IMR-90 (cell line): ENCODE measurements around the gene SPATA3. TPM values are rescaled to one million over a fixed set of nuclear protein-coding genes. Genes with fewer than 3 reads are reported as not detected.

ENCODE experiments used
- ATAC-seq: fragments of 200-7000 bp; cut with Tn5 transposase; 2 replicates; pipeline ENCODE4 v1.9.1; 2020; ENCODE audit warnings: low read depth, mild to moderate bottlenecking, moderate library complexity
- BruUV-seq: library from RNA; stranded (reverse); fragments of 400-500 nt; replicated peaks from 2 replicates; lab custom pipeline; 2021; lab: Mats Ljungman, UMichigan
- CTCF ChIA-PET: fragments of 300-600 bp; formaldehyde crosslinking; extraction: SDS; loops from one replicate; lab custom pipeline; 2021; ENCODE audit warnings: antibody characterized with exemption; lab: Yijun Ruan, JAX
- POLR2A ChIA-PET: fragments of 300-600 bp; sonication (Branson Sonifier 250); formaldehyde crosslinking; loops from one replicate; lab custom pipeline; 2022; ENCODE audit warnings: antibody characterized with exemption; ENCODE audit not compliant: unreplicated experiment; lab: Charles Lee
- DNase-seq: peaks from one replicate; pipeline ENCODE4 v3.0.0; 2013
- H2AFZ ChIP-seq: replicated peaks from 2 replicates; pipeline ENCODE3; 2013; ENCODE audit warnings: low read length, mild to moderate bottlenecking; ENCODE audit not compliant: poor library complexity
- H2AK5ac ChIP-seq: 2 replicates; pipeline ENCODE4 v1.6.1; 2013; ENCODE audit warnings: low read depth, low read length, inconsistent platforms
- H2AK9ac ChIP-seq: replicated peaks from 2 replicates; pipeline ENCODE3; 2013; ENCODE audit warnings: mild to moderate bottlenecking, low read depth, low read length, moderate library complexity; ENCODE audit not compliant: poor library complexity
- H2BK120ac ChIP-seq: 2 replicates; pipeline ENCODE4 v1.6.1; 2013; ENCODE audit warnings: low read depth, low read length, inconsistent platforms
- H2BK15ac ChIP-seq: 3 replicates; pipeline ENCODE4 v1.6.1; 2013; ENCODE audit warnings: low read depth, low read length, inconsistent platforms
- H2BK20ac ChIP-seq: 2 replicates; pipeline ENCODE4 v1.6.1; 2013; ENCODE audit warnings: low read depth, mild to moderate bottlenecking, inconsistent platforms, low read length, moderate library complexity
- H2BK5ac ChIP-seq: 2 replicates; pipeline ENCODE4 v1.6.1; 2013; ENCODE audit warnings: mild to moderate bottlenecking, low read depth, low read length, inconsistent platforms; ENCODE audit not compliant: poor library complexity, severe bottlenecking
- H3K14ac ChIP-seq: replicated peaks from 2 replicates; pipeline ENCODE4 v1.6.1; 2013; ENCODE audit warnings: low read depth, low read length, inconsistent platforms
- H3K18ac ChIP-seq: 2 replicates; pipeline ENCODE4 v1.6.1; 2013; ENCODE audit warnings: low read depth, low read length, control low read depth
- H3K23ac ChIP-seq: 2 replicates; pipeline ENCODE4 v1.6.1; 2013; ENCODE audit warnings: low read depth, low read length, inconsistent platforms
- H3K27ac ChIP-seq: 2 replicates; pipeline ENCODE4 v1.5.1; 2013; ENCODE audit warnings: mild to moderate bottlenecking, control low read depth, low read length; ENCODE audit not compliant: insufficient read depth
- H3K27me3 ChIP-seq: 2 replicates; pipeline ENCODE4 v1.6.1; 2013; ENCODE audit warnings: low read length; ENCODE audit not compliant: control insufficient read depth, insufficient read depth
- H3K36me3 ChIP-seq: 2 replicates; pipeline ENCODE4 v1.6.1; 2013; ENCODE audit warnings: low read length, mixed read lengths; ENCODE audit not compliant: control insufficient read depth, insufficient read depth
- H3K4ac ChIP-seq: 2 replicates; pipeline ENCODE4 v1.6.1; 2013; ENCODE audit warnings: low read depth, low read length, inconsistent platforms
- H3K4me1 ChIP-seq: 2 replicates; pipeline ENCODE4 v1.6.1; 2013; ENCODE audit warnings: low read length, mixed read lengths; ENCODE audit not compliant: control insufficient read depth, insufficient read depth
- H3K4me2 ChIP-seq: 2 replicates; pipeline ENCODE4 v1.6.1; 2013; ENCODE audit warnings: low read depth, mild to moderate bottlenecking, control low read depth, low read length, moderate library complexity
- H3K4me3 ChIP-seq: 2 replicates; pipeline ENCODE4 v1.5.1; 2013; ENCODE audit warnings: low read depth, mild to moderate bottlenecking, control low read depth, low read length, moderate library complexity; ENCODE audit not compliant: insufficient read depth
- H3K56ac ChIP-seq: 2 replicates; pipeline ENCODE4 v1.6.1; 2013; ENCODE audit warnings: low read length, inconsistent platforms; ENCODE audit not compliant: insufficient read depth; ENCODE audit errors: extremely low read depth
- H3K79me1 ChIP-seq, 2 experiments: 2 replicates each; pipeline ENCODE4 v1.6.1; 2013; ENCODE audit warnings: low read length in 2 of 2, inconsistent platforms in 1 of 2, low read depth in 1 of 2
- H3K9ac ChIP-seq: 2 replicates; pipeline ENCODE4 v1.6.1; 2013; ENCODE audit warnings: low read depth, low read length, control low read depth
- H3K9me1 ChIP-seq: 2 replicates; pipeline ENCODE4 v1.6.1; 2013; ENCODE audit warnings: low read length, inconsistent platforms; ENCODE audit not compliant: insufficient read depth
- H3K9me3 ChIP-seq: 2 replicates; pipeline ENCODE4 v1.6.1; 2013; ENCODE audit warnings: low read length; ENCODE audit not compliant: control insufficient read depth, insufficient read depth
- H4K20me1 ChIP-seq: 2 replicates; pipeline ENCODE4 v1.6.1; 2013; ENCODE audit warnings: low read length, inconsistent platforms; ENCODE audit not compliant: insufficient read depth
- H4K5ac ChIP-seq: 2 replicates; pipeline ENCODE4 v1.6.1; 2013; ENCODE audit warnings: mild to moderate bottlenecking, low read depth, low read length, control low read depth
- H4K8ac ChIP-seq, 2 experiments: 2 replicates each; pipeline ENCODE4 v1.6.1; 2013; ENCODE audit warnings: low read depth in 2 of 2, low read length in 2 of 2, control low read depth in 1 of 2, inconsistent platforms in 1 of 2
- H4K91ac ChIP-seq: 2 replicates; pipeline ENCODE4 v1.6.1; 2013; ENCODE audit warnings: low read depth, low read length, inconsistent platforms; ENCODE audit not compliant: insufficient read depth
- MXI1 ChIP-seq: IDR thresholded peaks from 2 replicates; pipeline ENCODE4 v1.6.1; 2012; ENCODE audit warnings: low read depth, mild to moderate bottlenecking, low read length, moderate library complexity, borderline replicate concordance
- NFE2L2 ChIP-seq: fragments of 150-350 bp; IDR thresholded peaks from 2 replicates; pipeline ENCODE4 v1.6.1; 2016; ENCODE audit warnings: low read depth, mild to moderate bottlenecking, low read length
- SMC3 ChIP-seq: fragments of 150-350 bp; IDR thresholded peaks from 2 replicates; pipeline ENCODE4 v1.6.1; 2016; ENCODE audit warnings: low read depth, mild to moderate bottlenecking, antibody characterized with exemption, low read length, moderate library complexity
- WGBS, 2 experiments: methylation state at CpG; one replicate each; pipeline versions ENCODE4 v1.1.5 to v1.1.7; 2013; ENCODE audit warnings: missing lambda C conversion rate in 2 of 2; ENCODE audit not compliant: insufficient read length in 1 of 2; ENCODE audit errors: extremely low coverage in 2 of 2; 5-methylcytosine and 5-hydroxymethylcytosine counted together
- dilution Hi-C: fragments of 300-500 bp; cut with HindIII; formaldehyde crosslinking; loops from one replicate; pipeline ENCODE4 v1.14.3; 2018; ENCODE audit warnings: low sequenced_read_pairs; ENCODE audit not compliant: unreplicated experiment
- in situ Hi-C: fragments of 300-500 bp; cut with MboI; formaldehyde crosslinking; loops from 3 replicates; pipeline ENCODE4 v1.14.3; 2019; ENCODE audit warnings: low sequenced_read_pairs, inconsistent platforms, mixed read lengths
- intact Hi-C: fragments of 100-400 bp; cut with micrococcal nuclease; formaldehyde crosslinking; loops from 2 replicates; pipeline ENCODE4 v1.10.0; 2022
- polyA plus RNA-seq, 3 experiments: library from polyadenylated mRNA; depleted of rRNA; stranded (reverse); fragments of >200 nt; gene quantifications; 2 replicates each; pipeline ENCODE4 v1.2.3, GENCODE V29; 2012; ENCODE audit warnings: low replicate concordance in 1 of 3
- total RNA-seq: library from RNA; depleted of rRNA; stranded (reverse); fragments of >200 nt; gene quantifications from 2 replicates; pipeline ENCODE4 v1.2.3, GENCODE V29; 2012

SPATA3 gene
- total and polyA plus RNA-seq, 2 of the 4 experiments (the other 2 are of a cell fraction), result not detected

DNA sequence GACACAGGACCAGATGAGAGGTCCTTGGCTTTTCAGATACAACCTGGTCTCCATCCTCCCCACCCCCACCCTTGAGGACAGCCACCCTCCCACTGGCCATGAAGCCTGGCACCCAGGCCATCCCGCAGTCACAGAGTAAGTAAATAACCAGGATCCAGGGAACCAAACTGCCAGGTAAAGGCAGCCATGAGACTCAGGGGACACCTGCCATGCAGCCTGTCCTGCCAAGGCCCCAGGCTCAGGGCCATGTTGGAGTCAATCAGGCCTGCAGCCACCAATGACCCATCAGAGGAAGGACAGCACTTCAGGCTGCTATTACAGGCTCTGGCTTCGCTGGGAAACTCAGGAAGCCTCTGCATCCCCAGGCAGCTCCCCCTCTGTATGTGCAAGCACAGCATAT is 15.6 kb downstream of the SPATA3 start:
- POLR2A ChIA-PET, result no interaction called here

More for the DNA sequence above, 15.6 kb downstream of the SPATA3 start:
- no peak overlapping the region for H3K14ac ChIP-seq
- no peak overlapping the region for H3K27ac ChIP-seq
- 100% methylated on average over 1 of the region's 2 CpGs; no CpG with 5 or more reads in 1 of the 2 experiments for WGBS, 2 experiments
- no peak overlapping the region for H2BK15ac ChIP-seq
- no peak overlapping the region for H3K4me2 ChIP-seq
- H3K4ac ChIP-seq, result no peak overlapping the region
- in situ Hi-C loops (no loop called here), dilution Hi-C loops (no loop called here), intact Hi-C loops (loop anchor here (10.0 kb wide), 1 partner anchor 57 kb away; no protein-coding TSS in a partner anchor)
- no peaks in the 10 kb centered on the region for H3K9me1 ChIP-seq
- CTCF ChIA-PET, result no interaction called here
- H3K23ac ChIP-seq, result no peak overlapping the region
- H3K56ac ChIP-seq, result no peak overlapping the region
- H2BK120ac ChIP-seq, result no peak overlapping the region
- no peaks in the 10 kb centered on the region for H3K36me3 ChIP-seq
- H2AK9ac ChIP-seq, result no peak overlapping the region
- TF ChIP-seq MXI1 (no peak), SMC3 (no peak), NFE2L2 (no peak)
- H4K91ac ChIP-seq, result no peak overlapping the region
- no peak overlapping the region for H2AK5ac ChIP-seq
- H3K4me1 ChIP-seq, result no peaks in the 10 kb centered on the region
- H3K4me3 ChIP-seq, result no peak overlapping the region
- H3K9ac ChIP-seq, result no peak overlapping the region
- H3K79me1 ChIP-seq, result no peaks in the 10 kb centered on the region
- no TSS peak for BruUV-seq
- peaks cover 68% of the 10 kb centered on the region for H3K27me3 ChIP-seq
- no peak overlapping the region for H2BK5ac ChIP-seq
- no peak overlapping the region for H3K18ac ChIP-seq
- no peak overlapping the region for H4K8ac ChIP-seq
- no peak overlapping the region for H2BK20ac ChIP-seq
- no peaks in the 10 kb centered on the region for H3K9me3 ChIP-seq
- H2AFZ ChIP-seq, result no peak overlapping the region
- no peaks in the 10 kb centered on the region for H4K20me1 ChIP-seq
- DNase-seq (no peak), ATAC-seq (no peak)
- H4K5ac ChIP-seq, result no peak overlapping the region
